GM12874 (cell line): ENCODE data around the gene PIK3C2A.

Experiments used
- TF ChIP-seq, protein P1 (sequence below): IDR thresholded peaks from 2 replicates; pipeline ENCODE4 v1.5.1; 2011; ENCODE audit warnings: low read depth, mild to moderate bottlenecking, control low read depth, low read length, moderate library complexity; ENCODE audit not compliant: insufficient read depth

PIK3C2A gene

DNA sequence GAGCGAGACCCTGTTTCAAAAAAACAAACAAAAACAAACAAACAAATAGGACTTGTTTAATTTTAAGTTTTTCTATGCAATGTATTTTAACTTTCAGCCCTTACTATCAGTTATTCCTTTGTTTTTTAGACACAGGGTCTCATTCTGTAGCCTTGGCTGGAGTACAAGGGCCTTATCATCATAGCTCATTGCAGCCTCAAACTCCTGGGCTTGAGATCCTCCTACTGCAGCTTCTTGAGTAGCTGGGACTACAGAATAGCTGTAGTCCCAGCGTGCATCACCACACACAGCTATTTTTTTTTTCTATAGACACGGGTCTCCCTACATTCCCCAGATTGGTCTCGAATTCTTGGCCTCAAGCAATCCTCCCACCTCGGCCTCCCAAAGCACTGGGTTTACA lies 44.5 kb downstream of the PIK3C2A start:
- TF ChIP-seq, protein P1, sequence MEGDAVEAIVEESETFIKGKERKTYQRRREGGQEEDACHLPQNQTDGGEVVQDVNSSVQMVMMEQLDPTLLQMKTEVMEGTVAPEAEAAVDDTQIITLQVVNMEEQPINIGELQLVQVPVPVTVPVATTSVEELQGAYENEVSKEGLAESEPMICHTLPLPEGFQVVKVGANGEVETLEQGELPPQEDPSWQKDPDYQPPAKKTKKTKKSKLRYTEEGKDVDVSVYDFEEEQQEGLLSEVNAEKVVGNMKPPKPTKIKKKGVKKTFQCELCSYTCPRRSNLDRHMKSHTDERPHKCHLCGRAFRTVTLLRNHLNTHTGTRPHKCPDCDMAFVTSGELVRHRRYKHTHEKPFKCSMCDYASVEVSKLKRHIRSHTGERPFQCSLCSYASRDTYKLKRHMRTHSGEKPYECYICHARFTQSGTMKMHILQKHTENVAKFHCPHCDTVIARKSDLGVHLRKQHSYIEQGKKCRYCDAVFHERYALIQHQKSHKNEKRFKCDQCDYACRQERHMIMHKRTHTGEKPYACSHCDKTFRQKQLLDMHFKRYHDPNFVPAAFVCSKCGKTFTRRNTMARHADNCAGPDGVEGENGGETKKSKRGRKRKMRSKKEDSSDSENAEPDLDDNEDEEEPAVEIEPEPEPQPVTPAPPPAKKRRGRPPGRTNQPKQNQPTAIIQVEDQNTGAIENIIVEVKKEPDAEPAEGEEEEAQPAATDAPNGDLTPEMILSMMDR, result no peak

DNA sequence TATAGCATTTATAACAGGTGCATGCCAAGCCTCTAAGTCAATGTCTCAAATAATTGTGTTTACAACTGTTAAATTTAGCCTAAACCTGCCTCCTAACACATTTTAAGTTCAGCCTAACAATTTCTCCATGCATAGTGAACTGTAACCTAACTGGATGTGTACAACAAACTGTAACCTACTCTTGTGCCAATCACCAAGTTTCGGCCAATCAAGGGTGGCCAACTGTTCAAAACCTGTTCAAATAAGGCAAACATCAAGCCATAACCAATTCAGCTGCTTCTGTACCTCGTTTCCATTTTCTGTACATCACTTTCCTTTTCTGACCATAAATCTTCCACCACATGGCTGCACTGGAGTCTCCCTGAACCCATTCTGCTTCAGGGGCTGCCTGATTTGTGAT lies 45.4 kb downstream of the PIK3C2A start:
- TF ChIP-seq, protein P1, result no peak

- TF ChIP-seq, protein P1, result no peak
Measured at GRCh38 chr11:17161515-17161914, 46.3 kb downstream of the PIK3C2A start.

- TF ChIP-seq, protein P1, result no peak
Measured at GRCh38 chr11:17159441-17159840, 48.3 kb downstream of the PIK3C2A start.
